GM12874 (cell line): ENCODE data around the gene LIMS2.

Experiments used
- CTCF ChIP-seq: IDR thresholded peaks from 2 replicates; pipeline ENCODE4 v1.5.1; 2011; ENCODE audit warnings: low read depth, mild to moderate bottlenecking, control low read depth, low read length, moderate library complexity; ENCODE audit not compliant: insufficient read depth

LIMS2 gene

GRCh38 chr2:127645395-127646291 is 29.7 kb downstream of the LIMS2 start, which contains the start of gene GPR17:
GPR17 (plus strand) TSS chr2:127646153; CDS start chr2:127650736, 4,583 bp downstream.
- no peak for TF ChIP-seq CTCF

GRCh38 chr2:127645026-127645394 is 30.3 kb downstream of the LIMS2 start:
- TF ChIP-seq CTCF, result no peak

GRCh38 chr2:127644066-127645025 is 31.0 kb downstream of the LIMS2 start:
- TF ChIP-seq CTCF, result no peak

GRCh38 chr2:127643439-127644065 is 31.8 kb downstream of the LIMS2 start:
- no peak for TF ChIP-seq CTCF

GRCh38 chr2:127642706-127643438 is 32.5 kb downstream of the LIMS2 start:
- TF ChIP-seq CTCF, result no peak

- TF ChIP-seq CTCF, result no peak
Observed at GRCh38 chr2:127641846-127642507, 33.4 kb downstream of the LIMS2 start.
